Measurements from ENCODE around the gene C1orf159. TPM values are rescaled to one million over a fixed set of nuclear protein-coding genes. Genes with fewer than 3 reads are reported as not detected.

Gene C1orf159
- total and polyA plus RNA-seq, 2 experiments from 2014 or later, result 9.6 to 21.5 TPM

GRCh38 chr1:1045129-1045528, 70.8 kb downstream of the C1orf159 start:
- TF ChIP-seq ZNF462 (CRISPR knock-in tag; IDR thresholded peaks at IDR 0.05) (no peak), CTCF (conservative IDR thresholded peaks at IDR 0.05; ENCODE audit: low read depth in 2 of 2) (no peak), CREB1 (CRISPR knock-in tag; IDR thresholded peaks at IDR 0.05; ENCODE audit: low read depth) (no peak), ETS1 (IDR thresholded peaks at IDR 0.05) (no peak), ZNF114 (CRISPR knock-in tag; IDR thresholded peaks at IDR 0.05) (no peak), STAT1 (IDR thresholded peaks at IDR 0.05; ENCODE audit: unreplicated experiment) (no peak), EZH2phosphoT487 (IDR thresholded peaks at IDR 0.05; ENCODE audit: unreplicated experiment) (no peak), NANOG (IDR thresholded peaks at IDR 0.05; ENCODE audit: borderline replicate concordance) (no peak), JUNB (IDR thresholded peaks at IDR 0.05; ENCODE audit: unreplicated experiment) (no peak), POLR2AphosphoS5 (IDR thresholded peaks at IDR 0.05; ENCODE audit: low read depth) (no peak), ZNF331 (CRISPR knock-in tag; IDR thresholded peaks at IDR 0.05; ENCODE audit: low read depth) (no peak), REST (IDR thresholded peaks at IDR 0.05; ENCODE audit: unreplicated experiment) (no peak), EZH2 (IDR thresholded peaks at IDR 0.05; ENCODE audit: low read depth, unreplicated experiment) (no peak)
- ATAC-seq, result no peak
- peaks cover 10% of the 10 kb centered on the region for H3K27me3 Mint-ChIP-seq (ENCODE audit: insufficient read depth, low read depth, poor library complexity)
- Histone ChIP-seq H3F3A (replicated peaks; ENCODE audit: low read depth) (no peaks in the 10 kb centered on the region), H3K79me2 (replicated peaks; ENCODE audit: insufficient read depth) (no peaks in the 10 kb centered on the region), H3K27ac (ENCODE audit: low read depth) (no peak overlapping the region), H3K4me1 (ENCODE audit: insufficient read depth) (no peaks in the 10 kb centered on the region; the same call in 1 of the 2 replicates), H3K27me3 (ENCODE audit: insufficient read depth) (peaks cover 3% of the 10 kb centered on the region), H3K36me3 (ENCODE audit: insufficient read depth) (no peaks in the 10 kb centered on the region), H4K20me1 (replicated peaks; ENCODE audit: insufficient read depth) (peaks cover 4% of the 10 kb centered on the region; the same call in 1 of the 2 replicates), H3K4me2 (no peak overlapping the region), H3K9me2 (ENCODE audit: insufficient read depth) (no peaks in the 10 kb centered on the region), H2AFZ (no peak overlapping the region), H3K4me3 (no peak overlapping the region)
- peaks cover 18% of the 10 kb centered on the region for H3K36me3 Mint-ChIP-seq (ENCODE audit: low read depth)
- no peaks in the 10 kb centered on the region for H3K9me3 Mint-ChIP-seq
- no peak for DNase-seq (ENCODE audit: low spot score)
- H3K4me1 Mint-ChIP-seq, result no peaks in the 10 kb centered on the region
- H3K27ac Mint-ChIP-seq, result no peak overlapping the region
- no peak overlapping the region for H3K4me3 Mint-ChIP-seq
